GM19351 (cell line): ENCODE data around the gene NLRP6.

Source experiments
- ATAC-seq: cut with Tn5 transposase; IDR thresholded peaks from one replicate; pipeline ENCODE4 v1.9.1; 2021; ENCODE audit warnings: mild to moderate bottlenecking, moderate library complexity; ENCODE audit not compliant: unreplicated experiment

NLRP6 gene

GRCh38 chr11:255816-256215 lies 22.4 kb upstream of the NLRP6 start:
- ATAC-seq, result no peak

GRCh38 chr11:256952-257737 lies 21.1 kb upstream of the NLRP6 start:
- ATAC-seq, result no peak

- no peak for ATAC-seq
These were observed 20.3 kb upstream of the NLRP6 start for GRCh38 chr11:257766-258493.

GRCh38 chr11:259413-259812 lies 18.8 kb upstream of the NLRP6 start:
- ATAC-seq, result no peak

GRCh38 chr11:261624-262023 lies 16.6 kb upstream of the NLRP6 start:
- ATAC-seq, result no peak

- ATAC-seq, result no peak
These were observed 11.3 kb upstream of the NLRP6 start for GRCh38 chr11:266676-267439.

GRCh38 chr11:267491-267994 lies 10.7 kb upstream of the NLRP6 start:
- no peak for ATAC-seq

- peak; percentile 47 for ATAC-seq
These were observed 9.5 kb upstream of the NLRP6 start for GRCh38 chr11:268716-269145.

GRCh38 chr11:269146-269890 lies 8.9 kb upstream of the NLRP6 start:
- peak; percentile 64 for ATAC-seq

- no peak for ATAC-seq
These were observed 7.5 kb upstream of the NLRP6 start for GRCh38 chr11:270451-271318.

- ATAC-seq, result no peak
These were observed 6.9 kb upstream of the NLRP6 start for GRCh38 chr11:271319-271715.

GRCh38 chr11:272195-272930 lies 5.8 kb upstream of the NLRP6 start:
- no peak for ATAC-seq

GRCh38 chr11:272931-273198 lies 5.3 kb upstream of the NLRP6 start:
- ATAC-seq, result no peak

- ATAC-seq, result no peak
These were observed 2.0 kb upstream of the NLRP6 start for GRCh38 chr11:276219-276618.

- no peak for ATAC-seq
These were observed 1.1 kb downstream of the NLRP6 start for GRCh38 chr11:279040-279965.

GRCh38 chr11:279966-280705 lies 1.9 kb downstream of the NLRP6 start:
- no peak for ATAC-seq

- no peak for ATAC-seq
These were observed 2.7 kb downstream of the NLRP6 start for GRCh38 chr11:280706-281485.
